Liver (tissue), 9 donors: Measurements from ENCODE around the gene COPE. TPM values are rescaled to one million over a fixed set of nuclear protein-coding genes. Genes with fewer than 3 reads are reported as not detected.
A peak's percentile ranks its signal among the peaks of the same experiment; 100 is the strongest.

ENCODE experiments used
- DNase-seq: peaks from one replicate; pipeline ENCODE4 v3.0.0-alpha.2; 2017; ENCODE audit warnings: low spot score
- H3K27ac ChIP-seq, 2 donors: one replicate each; pipeline ENCODE4 v1.7.0; 2013; ENCODE audit warnings: inconsistent platforms in 2 of 2, low read length in 2 of 2, control low read depth in 1 of 2, low read depth in 1 of 2, mild to moderate bottlenecking in 1 of 2
- H3K27me3 ChIP-seq, 4 donors: one replicate each; pipeline versions ENCODE4 v1.6.1 to v1.7.0; 2013; ENCODE audit warnings: low read length in 3 of 4, inconsistent platforms in 1 of 4, mild to moderate bottlenecking in 1 of 4, moderate library complexity in 1 of 4; ENCODE audit not compliant: control insufficient read depth in 4 of 4, insufficient read depth in 4 of 4
- H3K36me3 ChIP-seq, 4 donors: one replicate each; pipeline versions ENCODE4 v1.6.1 to v1.7.0; 2013; ENCODE audit warnings: low read length in 3 of 4, mild to moderate bottlenecking in 3 of 4, low read depth in 1 of 4, moderate library complexity in 1 of 4; ENCODE audit not compliant: control insufficient read depth in 4 of 4, insufficient read depth in 3 of 4
- H3K4me1 ChIP-seq, 4 donors: one replicate each; pipeline versions ENCODE4 v1.6.1 to v1.7.0; 2013; ENCODE audit warnings: low read length in 3 of 4, mild to moderate bottlenecking in 3 of 4, moderate library complexity in 1 of 4; ENCODE audit not compliant: control insufficient read depth in 4 of 4, insufficient read depth in 4 of 4
- H3K4me3 ChIP-seq, 3 donors: one replicate each; pipeline versions ENCODE4 v1.6.1 to v1.7.0; 2013; ENCODE audit warnings: low read length in 3 of 3, control low read depth in 1 of 3, low read depth in 1 of 3, mild to moderate bottlenecking in 1 of 3
- H3K9ac ChIP-seq, 2 donors: one replicate each; pipeline ENCODE4 v1.7.0; 2013; ENCODE audit warnings: low read length in 2 of 2, mild to moderate bottlenecking in 2 of 2, moderate library complexity in 2 of 2, control low read depth in 1 of 2, low read depth in 1 of 2
- H3K9me3 ChIP-seq, 4 donors: one replicate each; pipeline versions ENCODE4 v1.6.1 to v1.7.0; 2013; ENCODE audit warnings: low read length in 3 of 4; ENCODE audit not compliant: control insufficient read depth in 4 of 4
- CTCF ChIP-seq: fragments of 150-350 bp; IDR thresholded peaks from 2 replicates; pipeline ENCODE4 v1.5.1; 2017; ENCODE audit warnings: improper control_type of control experiment, low read depth, low read length; ENCODE audit not compliant: missing input control
- EGR1 ChIP-seq, 2 donors: IDR thresholded peaks; 2 replicates each; pipeline ENCODE4 v1.6.1; 2016 to 2018; ENCODE audit warnings: antibody characterized with exemption in 2 of 2, low read depth in 2 of 2
- HNF4G ChIP-seq: IDR thresholded peaks from 2 replicates; pipeline ENCODE4 v1.6.1; 2016; ENCODE audit warnings: antibody characterized with exemption
- MAX ChIP-seq: IDR thresholded peaks from 2 replicates; pipeline ENCODE4 v1.6.1; 2016; ENCODE audit warnings: antibody characterized with exemption
- NR2F2 ChIP-seq: IDR thresholded peaks from 2 replicates; pipeline ENCODE4 v1.6.1; 2016; ENCODE audit warnings: antibody characterized with exemption
- RAD21 ChIP-seq, 2 donors: IDR thresholded peaks; 2 replicates each; pipeline ENCODE4 v1.6.1; 2016; ENCODE audit warnings: antibody characterized with exemption in 2 of 2, mild to moderate bottlenecking in 2 of 2
- REST ChIP-seq: IDR thresholded peaks from 2 replicates; pipeline ENCODE4 v1.6.1; 2016; ENCODE audit warnings: antibody characterized with exemption, mild to moderate bottlenecking
- ZBTB33 ChIP-seq: IDR thresholded peaks from 2 replicates; pipeline ENCODE4 v1.6.1; 2016; ENCODE audit warnings: antibody characterized with exemption
- WGBS: extraction: QIAGEN DNeasy Blood & Tissue Kit; methylation state at CpG from one replicate; pipeline ENCODE4 v1.1.7; 2013; 5-methylcytosine and 5-hydroxymethylcytosine counted together
- polyA plus RNA-seq, 2 donors: library from polyadenylated mRNA; stranded (reverse) in 1 of 2; unstranded in 1 of 2; fragments of 200-250 nt in 1 of 2; fragments of >200 nt in 1 of 2; fragmentation: Nextera tagmentation in 1 of 2; extraction: Ambion mirVana in 1 of 2; gene quantifications; one replicate each; pipeline versions ENCODE4 v1.2.1 to v1.2.3, GENCODE V29; 2013 to 2015
- total RNA-seq, 2 donors: library from RNA; depleted of rRNA; stranded (reverse); fragments of >200 nt; gene quantifications; one replicate each; pipeline ENCODE4 v1.2.3, GENCODE V29; 2014
- donor health status: healthy.
- donor health status: healthy.
- donor health status: healthy.
- donor health status: healthy.
- donor health status: healthy.

Gene COPE
- total and polyA plus RNA-seq, 4 donors = 103 to 204 (median 142) TPM

- Histone ChIP-seq H3K9me3 (no peaks in the 10 kb centered on the region), H3K27ac (peak within 1 kb of the TSS in 1 of 2 donors; percentile 20), H3K27me3 (no peaks in the 10 kb centered on the region), H3K4me1 (peaks cover 2 to 6% (median 4%) of the 10 kb centered on the region in 4 donors), H3K4me3 (peak within 1 kb of the TSS; percentile 34 to 69 (median 63)), H3K36me3 (no peaks in the 10 kb centered on the region), H3K9ac (peak within 1 kb of the TSS; percentile 7 to 53)
- 2% methylated on average over 81 of the region's 81 CpGs for WGBS
- TF ChIP-seq REST = no peak
- peak; percentile 7 to 8 for TF ChIP-seq RAD21 (IDR thresholded peaks at IDR 0.05)
- peak; percentile 21 for TF ChIP-seq CTCF
- DNase-seq = peak; percentile 81
Observed at GRCh38 chr19:18940769-18941627, 21.8 kb upstream of the COPE start, which contains the start of gene HOMER3. TSS of gene HOMER3 (minus strand) at chr19:18941217. CDS start at chr19:18938982, 2,235 bp downstream.

GRCh38 chr19:18939922-18940768, 21.0 kb upstream of the COPE start:
- peak overlapping the region; percentile 34 to 69 (median 63) for H3K4me3 ChIP-seq
- WGBS = 6% methylated on average over 47 of the region's 47 CpGs
- no peaks in the 10 kb centered on the region for H3K27me3 ChIP-seq
- peak overlapping the region in 1 of 2 donors; percentile 20 for H3K27ac ChIP-seq
- no peak for DNase-seq
- peak overlapping the region; percentile 7 to 53 for H3K9ac ChIP-seq
- peaks cover 2 to 6% (median 4%) of the 10 kb centered on the region in 4 donors for H3K4me1 ChIP-seq
- H3K36me3 ChIP-seq = no peaks in the 10 kb centered on the region
- TF ChIP-seq NR2F2 (no peak), REST (no peak), ZBTB33 (no peak), MAX (no peak), EGR1 (IDR thresholded peaks at IDR 0.05; ENCODE audit: low read depth in 2 of 2) (no peak), HNF4G (no peak), RAD21 (IDR thresholded peaks at IDR 0.05) (no peak)
- no peaks in the 10 kb centered on the region for H3K9me3 ChIP-seq
